H1 (cell line): Measurements from ENCODE around the gene GRIA2. TPM values are rescaled to one million over a fixed set of nuclear protein-coding genes. Genes with fewer than 3 reads are reported as not detected.

Experiments used
- ATF3 ChIP-seq: IDR thresholded peaks from 2 replicates; pipeline ENCODE4 v1.6.1; 2011; ENCODE audit warnings: low read depth, mild to moderate bottlenecking, low read length; ENCODE audit not compliant: insufficient read depth
- CBX5 ChIP-seq: fragments of 300-800, 300-1000 bp; sonication (generic); IDR thresholded peaks from 2 replicates; pipeline ENCODE4 v1.7.1; 2016; ENCODE audit warnings: antibody characterized with exemption, low read length, low read depth
- CEBPB ChIP-seq: IDR thresholded peaks from 2 replicates; pipeline ENCODE4 v1.6.1; 2012; ENCODE audit warnings: low read depth, low read length
- CTCF ChIP-seq, 3 experiments: IDR thresholded peaks; 1 replicate in 2 of 3; 2 replicates in 1 of 3; pipeline versions ENCODE4 v1.5.1 to v1.6.1; 2011; ENCODE audit warnings: low read length in 3 of 3, mild to moderate bottlenecking in 3 of 3, inconsistent platforms in 2 of 3, low read depth in 1 of 3, moderate library complexity in 1 of 3; ENCODE audit not compliant: insufficient read depth in 1 of 3; ENCODE audit errors: control extremely low read depth in 1 of 3
- RNF2 ChIP-seq: fragments of 200-900, 300-1000 bp; sonication (generic); IDR thresholded peaks from 2 replicates; pipeline ENCODE4 v1.7.1; 2016; ENCODE audit warnings: borderline replicate concordance, low read depth, mild to moderate bottlenecking, antibody characterized with exemption, low read length; ENCODE audit not compliant: poor library complexity, severe bottlenecking; ENCODE audit errors: missing control alignments
- polyA plus RNA-seq, 7 experiments: library from polyadenylated mRNA; depleted of rRNA in 3 of 7; stranded (reverse) in 5 of 7; unstranded in 2 of 7; fragments of >200 nt in 5 of 7; fragments of 200-250 nt in 2 of 7; gene quantifications; 1 replicate in 5 of 7; 2 replicates in 1 of 7; 4 replicates in 1 of 7; pipeline versions ENCODE4 v1.2.1 to v1.2.3, GENCODE V29; 2011 to 2013; ENCODE audit warnings: missing spikeins in 2 of 7, mixed read lengths in 2 of 7
- total RNA-seq: library from RNA; stranded (reverse); fragmentation: NEBNext Ultra II Directional; extraction: Animal tissue kit (Norgen Biotek cat#: 25700); gene quantifications from 2 replicates; pipeline ENCODE4 v1.2.1, GENCODE V29; 2021

Gene GRIA2
- total and polyA plus RNA-seq, 2 of the 8 experiments (the other 6 are each of a cell fraction or from before 2014, with no cell fraction given), result not detected

- TF ChIP-seq ATF3 (no peak), CBX5 (no peak), CEBPB (no peak), CTCF (IDR thresholded peaks at IDR 0.05; ENCODE audit: control extremely low read depth in 1 of 3, insufficient read depth in 1 of 3, low read depth in 1 of 3, low read length in 3 of 3) (no peak), RNF2 (no peak)
Observed at GRCh38 chr4:157389741-157390140, 169.2 kb downstream of the GRIA2 start (continued).
